NCI-H1092 treated with DMSO at 0.1 percent for 48 hours (cell line): ENCODE measurements around the gene UBIAD1.
"Not testable (repeated sequence)": the region's sequence is repeated elsewhere in the genome, so short reads cannot be mapped to it uniquely, and the experiment has no call there.

Experiments used
- DNase-seq: peaks from one replicate; lab custom pipeline; 2025; lab: John Stamatoyannopoulos, UW

The UBIAD1 gene

GRCh38 chr1:11272832-11273594 lies at the start of gene UBIAD1:
TSS of gene UBIAD1 (plus strand) at chr1:11273198. CDS start at chr1:11273532, 334 bp downstream.
- peak; percentile 85 for DNase-seq

GRCh38 chr1:11227106-11228077 lies 45.6 kb upstream of the UBIAD1 start:
- no peak for DNase-seq

DNA sequence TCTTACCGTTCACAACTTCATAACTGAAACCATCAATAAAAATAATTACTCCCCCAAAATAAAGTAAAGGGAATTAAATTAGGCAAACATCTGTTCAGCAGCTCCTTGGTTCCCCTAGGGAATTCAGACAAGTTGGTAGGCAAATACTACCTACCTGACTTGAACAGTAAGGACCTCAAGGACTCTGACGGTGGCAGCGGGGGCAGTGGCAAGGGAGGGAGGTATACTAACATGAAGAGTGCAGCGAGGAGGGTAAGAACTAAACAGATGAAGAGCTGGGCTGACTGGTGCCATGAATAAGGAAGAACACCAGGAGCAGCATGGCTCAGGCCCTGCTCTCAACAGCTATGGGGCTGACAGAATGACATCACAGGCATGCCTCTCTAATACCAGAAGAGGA lies 43.8 kb upstream of the UBIAD1 start:
- DNase-seq = no peak

DNA sequence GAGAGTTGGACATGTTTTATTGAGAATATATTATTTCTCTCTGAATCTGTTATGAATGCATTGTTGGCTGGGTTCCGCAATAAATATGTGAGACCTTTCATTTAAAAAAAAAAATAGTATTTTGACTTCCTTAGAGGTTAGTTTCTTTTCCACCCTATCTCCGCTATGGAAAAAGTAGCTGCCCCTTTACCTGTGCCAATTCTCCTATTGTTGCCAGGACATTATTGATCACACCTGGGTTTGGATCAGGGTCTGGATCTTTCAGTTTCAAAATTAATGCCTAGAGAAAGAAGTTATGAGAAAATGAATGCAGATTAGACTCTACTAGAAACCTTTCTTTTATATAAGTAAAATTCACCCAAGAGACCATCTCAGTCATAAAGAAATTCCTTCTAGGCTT lies 39.8 kb upstream of the UBIAD1 start:
- DNase-seq = no peak

- no peak for DNase-seq
Measured at GRCh38 chr1:11237356-11237755, 35.6 kb upstream of the UBIAD1 start.

GRCh38 chr1:11238311-11238710 lies 34.7 kb upstream of the UBIAD1 start:
- DNase-seq = no peak

GRCh38 chr1:11245248-11245647 lies 27.8 kb upstream of the UBIAD1 start:
- no peak for DNase-seq

DNA sequence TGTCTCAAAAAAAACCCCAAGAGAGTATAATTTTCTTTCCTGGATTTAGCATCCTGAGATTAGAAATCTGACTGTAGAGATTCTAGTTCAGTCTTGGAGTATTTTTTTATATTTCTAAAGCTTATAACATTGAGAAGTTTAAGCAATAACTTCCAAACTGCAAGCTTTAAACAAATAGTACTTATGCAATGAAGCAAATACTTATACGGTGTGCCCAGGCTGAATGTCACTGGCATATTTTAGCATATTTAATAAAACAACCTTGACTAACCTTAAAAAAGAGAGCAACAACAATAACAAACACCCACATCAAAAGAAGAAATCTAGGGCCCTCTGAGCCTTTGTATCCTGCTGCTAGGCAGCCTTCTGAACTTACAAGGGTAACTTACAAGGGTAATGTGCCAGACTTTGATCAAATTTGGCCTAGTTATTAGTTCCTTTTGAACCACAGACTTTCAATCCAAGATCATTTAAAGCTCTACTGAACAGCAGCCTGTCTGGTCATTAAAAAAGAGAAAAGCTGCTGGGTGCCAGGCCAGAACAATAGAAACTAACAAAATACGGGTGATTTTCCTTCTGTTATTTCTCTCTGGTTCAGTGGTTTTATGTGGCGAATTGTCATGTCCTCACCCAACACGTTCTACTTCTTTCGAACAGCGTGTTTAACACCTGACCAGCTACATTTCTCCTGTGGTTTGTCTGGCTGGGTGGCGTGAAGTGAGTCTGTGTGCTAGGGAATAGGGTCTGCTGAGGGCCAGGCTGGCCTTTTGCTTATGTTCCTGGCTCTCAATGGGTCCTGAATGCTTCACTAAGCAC lies 26.9 kb upstream of the UBIAD1 start:
- DNase-seq = no peak

- DNase-seq = no peak
Measured at GRCh38 chr1:11248169-11248568, 24.8 kb upstream of the UBIAD1 start.

- DNase-seq = no peak
Measured at GRCh38 chr1:11252538-11252937, 20.5 kb upstream of the UBIAD1 start.

GRCh38 chr1:11253226-11253625 lies 19.8 kb upstream of the UBIAD1 start:
- DNase-seq = no peak

DNA sequence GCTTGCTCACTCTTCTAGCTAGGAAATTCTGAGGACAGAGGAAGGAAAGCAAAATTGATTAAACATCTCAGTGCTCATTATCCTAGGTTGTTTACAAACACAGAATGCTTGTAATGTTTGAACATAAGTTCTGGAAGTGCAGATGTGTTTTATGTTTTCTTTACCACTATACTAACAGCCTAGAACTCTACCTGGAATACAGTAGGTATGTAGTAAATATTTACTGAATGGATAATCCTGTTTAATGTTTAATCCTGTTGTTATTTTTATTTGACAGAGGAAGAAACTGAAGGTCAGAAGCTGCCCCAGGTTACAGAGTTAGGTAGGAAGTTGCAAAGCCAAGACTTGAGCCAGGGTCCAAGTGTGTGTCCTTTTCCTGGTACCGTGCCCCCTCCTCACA lies 16.7 kb upstream of the UBIAD1 start:
- no peak for DNase-seq

GRCh38 chr1:11262171-11263049 lies 10.6 kb upstream of the UBIAD1 start, which contains the start of gene MTOR:
TSS of gene MTOR (minus strand) at chr1:11262551. CDS start at chr1:11259409, 3,142 bp downstream.
- DNase-seq = peak; percentile 100

DNA sequence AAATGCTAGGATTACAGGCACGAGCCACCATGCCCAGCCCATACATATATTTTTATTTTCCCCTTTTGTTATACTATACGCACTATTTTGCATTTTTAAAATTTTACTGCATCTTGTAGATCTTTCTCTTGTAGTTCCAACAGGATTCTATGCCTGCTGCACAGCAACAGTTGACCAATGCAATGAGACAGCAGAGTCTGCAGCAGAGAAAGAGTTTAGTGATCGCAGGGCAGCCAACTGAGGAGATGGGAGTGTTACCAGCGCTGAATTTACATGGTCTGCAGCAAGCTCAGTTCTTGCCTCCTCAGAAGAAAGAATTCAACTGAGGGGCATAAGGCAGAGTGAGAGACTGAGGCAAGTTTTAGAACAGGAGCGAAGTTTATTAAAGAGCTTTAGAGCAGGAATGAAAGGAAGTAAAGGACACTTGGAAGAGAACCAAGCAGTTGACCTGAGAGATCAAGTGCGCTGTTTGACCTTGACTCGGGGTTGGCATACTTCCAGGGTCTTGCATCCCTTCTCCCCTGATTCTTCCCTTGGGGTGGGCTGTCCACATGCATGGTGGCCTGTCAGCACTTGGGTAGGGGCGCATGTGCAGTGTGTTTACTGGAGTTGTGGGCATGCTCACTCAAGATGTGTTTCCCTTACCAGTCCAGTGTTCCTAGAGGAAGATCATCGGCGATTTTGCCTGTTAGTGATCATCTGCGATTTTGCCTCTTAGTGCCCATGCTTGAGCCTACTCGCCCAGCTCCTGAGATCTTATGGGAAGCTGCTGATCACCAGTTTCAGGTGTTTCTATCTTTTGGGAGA lies 6.5 kb upstream of the UBIAD1 start:
- no peak for DNase-seq

GRCh38 chr1:11267350-11268337 lies 5.4 kb upstream of the UBIAD1 start:
- not testable (repeated sequence) for DNase-seq

DNA sequence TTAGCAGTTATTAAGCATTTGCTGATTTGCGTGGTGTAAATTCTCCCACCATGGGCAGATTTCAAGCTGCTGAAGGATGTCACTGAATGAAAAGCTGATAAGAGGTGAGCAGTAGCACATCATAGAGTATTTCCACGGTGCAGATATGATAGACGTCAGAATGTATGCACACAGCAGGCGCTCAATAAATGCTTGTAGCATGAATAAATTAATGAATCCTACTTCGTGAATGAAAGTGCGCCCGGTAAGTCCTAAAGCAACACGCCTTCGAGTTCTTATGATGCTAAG lies 510 bp upstream of the UBIAD1 start:
- no peak for DNase-seq

- no peak for DNase-seq
Measured at GRCh38 chr1:11273595-11274234, 717 bp downstream of the UBIAD1 start.

DNA sequence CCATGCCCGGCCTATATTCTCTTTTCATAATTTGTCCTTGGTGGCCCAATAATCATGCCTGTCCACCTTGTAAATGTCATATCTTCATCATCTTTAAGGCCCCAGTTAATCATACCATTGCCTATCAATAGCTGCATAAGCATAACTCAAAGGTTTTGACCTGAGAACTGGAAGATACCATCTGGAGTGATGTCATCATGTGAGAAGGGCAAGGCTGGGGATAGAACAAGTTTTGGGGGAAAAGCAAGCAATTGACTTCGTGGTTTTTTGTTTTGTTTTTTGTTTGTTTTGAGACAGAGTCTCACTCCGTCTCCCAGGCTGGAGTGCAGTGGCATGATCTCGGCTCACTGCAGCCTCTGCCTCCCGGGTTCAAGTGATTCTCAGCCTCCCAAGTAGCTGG lies 6.2 kb downstream of the UBIAD1 start:
- no peak for DNase-seq

GRCh38 chr1:11279630-11280029 lies 6.6 kb downstream of the UBIAD1 start:
- DNase-seq = no peak
